NCI-H146 treated with DMSO at 0.1 percent for 48 hours (cell line): ENCODE results near the gene PNKD.
A peak's percentile ranks its signal among the peaks of the same experiment; 100 is the strongest.

Experiments
- DNase-seq: peaks from one replicate; lab custom pipeline; 2025; ENCODE audit not compliant: unreplicated experiment; lab: John Stamatoyannopoulos, UW

PNKD gene

GRCh38 chr2:218315397-218315796 is 45.1 kb downstream of the PNKD start:
- no peak for DNase-seq

GRCh38 chr2:218317303-218317630 is 46.9 kb downstream of the PNKD start:
- DNase-seq, result no peak

GRCh38 chr2:218317835-218318234 is 47.5 kb downstream of the PNKD start:
- no peak for DNase-seq

- no peak for DNase-seq
Observed at GRCh38 chr2:218318241-218318640, 47.9 kb downstream of the PNKD start.

- no peak for DNase-seq
Observed at GRCh38 chr2:218319813-218320365, 49.6 kb downstream of the PNKD start.

- no peak for DNase-seq
Observed at GRCh38 chr2:218320704-218321336, 50.5 kb downstream of the PNKD start.

GRCh38 chr2:218322768-218323525 is 52.6 kb downstream of the PNKD start:
- DNase-seq, result peak; percentile 28

- DNase-seq, result no peak
Observed at GRCh38 chr2:218323526-218324472, 53.5 kb downstream of the PNKD start.

- no peak for DNase-seq
Observed at GRCh38 chr2:218325566-218326160, 55.3 kb downstream of the PNKD start.

GRCh38 chr2:218326315-218326714 is 56.0 kb downstream of the PNKD start:
- DNase-seq, result no peak

- DNase-seq, result no peak
Observed at GRCh38 chr2:218327451-218328210, 57.3 kb downstream of the PNKD start.

GRCh38 chr2:218328294-218328693 is 58.0 kb downstream of the PNKD start:
- DNase-seq, result no peak

- no peak for DNase-seq
Observed at GRCh38 chr2:218329027-218329825, 58.9 kb downstream of the PNKD start.

GRCh38 chr2:218329826-218330593 is 59.7 kb downstream of the PNKD start:
- DNase-seq, result no peak

GRCh38 chr2:218331745-218332144 is 61.4 kb downstream of the PNKD start:
- no peak for DNase-seq

GRCh38 chr2:218332288-218332687 is 62.0 kb downstream of the PNKD start:
- DNase-seq, result no peak

- DNase-seq, result no peak
Observed at GRCh38 chr2:218332920-218333645, 62.8 kb downstream of the PNKD start.

GRCh38 chr2:218334531-218334930 is 64.2 kb downstream of the PNKD start:
- DNase-seq, result no peak
